ENCODE data around the gene ATF7IP2.
"Not testable (repeated sequence)": the region's sequence is repeated elsewhere in the genome, so short reads cannot be mapped to it uniquely, and the experiment has no call there.

The ATF7IP2 gene, protein sequence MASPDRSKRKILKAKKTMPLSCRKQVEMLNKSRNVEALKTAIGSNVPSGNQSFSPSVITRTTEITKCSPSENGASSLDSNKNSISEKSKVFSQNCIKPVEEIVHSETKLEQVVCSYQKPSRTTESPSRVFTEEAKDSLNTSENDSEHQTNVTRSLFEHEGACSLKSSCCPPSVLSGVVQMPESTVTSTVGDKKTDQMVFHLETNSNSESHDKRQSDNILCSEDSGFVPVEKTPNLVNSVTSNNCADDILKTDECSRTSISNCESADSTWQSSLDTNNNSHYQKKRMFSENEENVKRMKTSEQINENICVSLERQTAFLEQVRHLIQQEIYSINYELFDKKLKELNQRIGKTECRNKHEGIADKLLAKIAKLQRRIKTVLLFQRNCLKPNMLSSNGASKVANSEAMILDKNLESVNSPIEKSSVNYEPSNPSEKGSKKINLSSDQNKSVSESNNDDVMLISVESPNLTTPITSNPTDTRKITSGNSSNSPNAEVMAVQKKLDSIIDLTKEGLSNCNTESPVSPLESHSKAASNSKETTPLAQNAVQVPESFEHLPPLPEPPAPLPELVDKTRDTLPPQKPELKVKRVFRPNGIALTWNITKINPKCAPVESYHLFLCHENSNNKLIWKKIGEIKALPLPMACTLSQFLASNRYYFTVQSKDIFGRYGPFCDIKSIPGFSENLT

GRCh38 chr16:10385725-10386516 is at the start of gene ATF7IP2:
TSS of gene ATF7IP2 (plus strand) at chr16:10386061. CDS start at chr16:10430621, 44,560 bp downstream.
- Histone ChIP-seq H3K4me3 (ENCODE audit: low read depth in 1 of 2, low read length in 2 of 2) (peak within 1 kb of the TSS; percentile 81 to 92), H3K36me3 (ENCODE audit: control insufficient read depth in 1 of 2, insufficient read depth in 2 of 2, low read length in 2 of 2) (peaks cover 0 to 3% of the 10 kb centered on the region in 2 donors), H3K4me1 (ENCODE audit: control insufficient read depth in 1 of 2, insufficient read depth in 2 of 2, low read length in 2 of 2) (peaks cover 3 to 4% of the 10 kb centered on the region in 2 donors), H3K27me3 (ENCODE audit: control insufficient read depth in 1 of 2, insufficient read depth in 2 of 2, low read length in 2 of 2) (peaks cover 0 to 8% of the 10 kb centered on the region in 2 donors), H3K27ac (ENCODE audit: low read depth, low read length) (peak within 1 kb of the TSS; percentile 67), H3K9me3 (ENCODE audit: control insufficient read depth in 1 of 2, low read length in 2 of 2) (no peaks in the 10 kb centered on the region), H3K9ac (ENCODE audit: low read depth in 1 of 2, low read length in 2 of 2) (peak within 1 kb of the TSS; percentile 65 to 76)

DNA sequence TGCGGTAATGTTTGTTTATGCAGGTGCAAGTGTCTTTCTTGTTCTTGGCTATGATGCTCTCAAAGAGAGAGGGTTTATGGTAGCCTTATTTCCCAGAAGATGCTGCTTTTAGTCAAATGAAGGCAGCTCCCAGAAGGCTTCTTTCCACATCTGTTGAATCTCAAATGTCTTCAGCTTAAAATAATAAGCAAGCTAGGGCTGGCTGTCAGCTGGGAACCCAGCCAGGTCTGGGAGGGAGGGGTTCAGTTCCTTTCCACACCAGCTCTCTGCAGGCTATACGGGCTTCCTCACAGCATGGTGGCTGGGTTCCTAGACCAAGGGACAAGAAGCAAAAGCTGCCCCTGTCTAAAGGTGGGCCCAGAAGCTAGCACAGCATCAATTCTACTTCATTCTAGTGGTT is 47.4 kb upstream of the ATF7IP2 start:
- H3K4me1 ChIP-seq (ENCODE audit: control insufficient read depth in 1 of 2, insufficient read depth in 2 of 2, low read length in 2 of 2) = no peaks in the 10 kb centered on the region
- H3K27ac ChIP-seq (ENCODE audit: low read depth, low read length) = no peak overlapping the region
- no peaks in the 10 kb centered on the region for H3K36me3 ChIP-seq (ENCODE audit: control insufficient read depth in 1 of 2, insufficient read depth in 2 of 2, low read length in 2 of 2)
- H3K4me3 ChIP-seq (ENCODE audit: low read depth in 1 of 2, low read length in 2 of 2) = no peak overlapping the region
- H3K9me3 ChIP-seq (ENCODE audit: control insufficient read depth in 1 of 2, low read length in 2 of 2) = peaks cover 18 to 22% of the 10 kb centered on the region in 2 donors
- H3K27me3 ChIP-seq (ENCODE audit: control insufficient read depth in 1 of 2, insufficient read depth in 2 of 2, low read length in 2 of 2) = no peaks in the 10 kb centered on the region
- H3K9ac ChIP-seq (ENCODE audit: low read depth in 1 of 2, low read length in 2 of 2) = no peak overlapping the region

GRCh38 chr16:10339777-10340732 is 45.8 kb upstream of the ATF7IP2 start:
- no peak overlapping the region for H3K9ac ChIP-seq (ENCODE audit: low read depth in 1 of 2, low read length in 2 of 2)
- no peak overlapping the region for H3K27ac ChIP-seq (ENCODE audit: low read depth, low read length)
- no peak overlapping the region for H3K4me3 ChIP-seq (ENCODE audit: low read depth in 1 of 2, low read length in 2 of 2)
- H3K9me3 ChIP-seq (ENCODE audit: control insufficient read depth in 1 of 2, low read length in 2 of 2) = peaks cover 24 to 25% of the 10 kb centered on the region in 2 donors
- no peaks in the 10 kb centered on the region for H3K36me3 ChIP-seq (ENCODE audit: control insufficient read depth in 1 of 2, insufficient read depth in 2 of 2, low read length in 2 of 2)
- H3K4me1 ChIP-seq (ENCODE audit: control insufficient read depth in 1 of 2, insufficient read depth in 2 of 2, low read length in 2 of 2) = no peaks in the 10 kb centered on the region
- H3K27me3 ChIP-seq (ENCODE audit: control insufficient read depth in 1 of 2, insufficient read depth in 2 of 2, low read length in 2 of 2) = no peaks in the 10 kb centered on the region

- Histone ChIP-seq H3K9me3 (ENCODE audit: control insufficient read depth in 1 of 2, low read length in 2 of 2) (peaks cover 24 to 25% of the 10 kb centered on the region in 2 donors), H3K36me3 (ENCODE audit: control insufficient read depth in 1 of 2, insufficient read depth in 2 of 2, low read length in 2 of 2) (no peaks in the 10 kb centered on the region), H3K27ac (ENCODE audit: low read depth, low read length) (no peak overlapping the region), H3K4me3 (ENCODE audit: low read depth in 1 of 2, low read length in 2 of 2) (no peak overlapping the region), H3K4me1 (ENCODE audit: control insufficient read depth in 1 of 2, insufficient read depth in 2 of 2, low read length in 2 of 2) (no peaks in the 10 kb centered on the region), H3K9ac (ENCODE audit: low read depth in 1 of 2, low read length in 2 of 2) (no peak overlapping the region), H3K27me3 (ENCODE audit: control insufficient read depth in 1 of 2, insufficient read depth in 2 of 2, low read length in 2 of 2) (no peaks in the 10 kb centered on the region)
These were observed 42.6 kb upstream of the ATF7IP2 start for GRCh38 chr16:10343124-10343760.

DNA sequence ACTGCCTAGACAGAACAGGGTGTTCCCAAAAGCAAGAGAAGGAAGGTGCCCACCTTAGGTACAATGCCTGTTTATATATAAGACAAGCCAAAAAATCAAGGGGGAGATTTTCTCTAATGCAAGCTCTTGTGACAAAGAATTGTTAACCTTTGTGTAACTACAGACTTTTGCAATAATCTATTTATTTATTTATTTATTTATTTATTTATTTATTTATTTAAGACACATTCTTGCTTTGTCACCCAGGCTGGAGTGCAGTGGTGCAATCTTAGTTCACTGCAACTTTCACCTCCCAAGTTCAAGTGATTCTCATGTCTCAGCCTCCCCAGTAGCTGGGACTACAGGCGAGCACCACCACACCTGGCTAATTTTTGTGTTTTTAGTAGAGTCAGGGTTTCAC is 41.2 kb upstream of the ATF7IP2 start:
- H3K4me1 ChIP-seq (ENCODE audit: control insufficient read depth in 1 of 2, insufficient read depth in 2 of 2, low read length in 2 of 2); H3K4me3 ChIP-seq (ENCODE audit: low read depth in 1 of 2, low read length in 2 of 2); H3K27me3 ChIP-seq (ENCODE audit: control insufficient read depth in 1 of 2, insufficient read depth in 2 of 2, low read length in 2 of 2); H3K27ac ChIP-seq (ENCODE audit: low read depth, low read length); H3K9ac ChIP-seq (ENCODE audit: low read depth in 1 of 2, low read length in 2 of 2); H3K36me3 ChIP-seq (ENCODE audit: control insufficient read depth in 1 of 2, insufficient read depth in 2 of 2, low read length in 2 of 2): not testable (repeated sequence)
- peaks cover 22 to 24% of the 10 kb centered on the region in 2 donors for H3K9me3 ChIP-seq (ENCODE audit: control insufficient read depth in 1 of 2, low read length in 2 of 2)

DNA sequence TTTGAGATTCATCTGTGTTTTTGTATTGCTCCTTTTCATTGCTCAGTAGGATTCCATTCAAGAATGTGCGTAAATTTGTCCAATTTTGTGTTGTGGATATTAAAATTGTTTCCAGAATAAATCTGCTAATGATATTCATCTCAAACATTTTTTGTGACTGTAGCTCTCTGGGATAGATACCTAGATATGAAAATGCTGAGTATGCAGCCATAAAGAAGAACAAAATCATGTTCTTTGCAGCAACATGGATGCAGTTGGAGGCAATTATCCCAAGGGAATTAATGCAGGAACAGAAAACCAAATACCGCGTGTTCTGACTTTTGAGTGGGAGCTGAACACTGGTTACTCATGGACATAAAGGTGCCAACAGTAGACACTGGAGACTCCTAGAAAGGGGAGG is 40.2 kb upstream of the ATF7IP2 start:
- no peak overlapping the region for H3K4me3 ChIP-seq (ENCODE audit: low read depth in 1 of 2, low read length in 2 of 2)
- no peaks in the 10 kb centered on the region for H3K27me3 ChIP-seq (ENCODE audit: control insufficient read depth in 1 of 2, insufficient read depth in 2 of 2, low read length in 2 of 2)
- no peaks in the 10 kb centered on the region for H3K36me3 ChIP-seq (ENCODE audit: control insufficient read depth in 1 of 2, insufficient read depth in 2 of 2, low read length in 2 of 2)
- H3K27ac ChIP-seq (ENCODE audit: low read depth, low read length) = no peak overlapping the region
- H3K4me1 ChIP-seq (ENCODE audit: control insufficient read depth in 1 of 2, insufficient read depth in 2 of 2, low read length in 2 of 2) = no peaks in the 10 kb centered on the region
- H3K9ac ChIP-seq (ENCODE audit: low read depth in 1 of 2, low read length in 2 of 2) = no peak overlapping the region
- H3K9me3 ChIP-seq (ENCODE audit: control insufficient read depth in 1 of 2, low read length in 2 of 2) = peaks cover 15 to 24% of the 10 kb centered on the region in 2 donors

GRCh38 chr16:10349851-10350250 is 36.0 kb upstream of the ATF7IP2 start:
- Histone ChIP-seq H3K27me3 (ENCODE audit: control insufficient read depth in 1 of 2, insufficient read depth in 2 of 2, low read length in 2 of 2) (no peaks in the 10 kb centered on the region), H3K9me3 (ENCODE audit: control insufficient read depth in 1 of 2, low read length in 2 of 2) (no peaks in the 10 kb centered on the region), H3K4me3 (ENCODE audit: low read depth in 1 of 2, low read length in 2 of 2) (no peak overlapping the region), H3K36me3 (ENCODE audit: control insufficient read depth in 1 of 2, insufficient read depth in 2 of 2, low read length in 2 of 2) (no peaks in the 10 kb centered on the region), H3K27ac (ENCODE audit: low read depth, low read length) (no peak overlapping the region), H3K9ac (ENCODE audit: low read depth in 1 of 2, low read length in 2 of 2) (no peak overlapping the region), H3K4me1 (ENCODE audit: control insufficient read depth in 1 of 2, insufficient read depth in 2 of 2, low read length in 2 of 2) (no peaks in the 10 kb centered on the region)

- Histone ChIP-seq H3K27ac (ENCODE audit: low read depth, low read length) (no peak overlapping the region), H3K4me3 (ENCODE audit: low read depth in 1 of 2, low read length in 2 of 2) (no peak overlapping the region), H3K4me1 (ENCODE audit: control insufficient read depth in 1 of 2, insufficient read depth in 2 of 2, low read length in 2 of 2) (no peaks in the 10 kb centered on the region), H3K36me3 (ENCODE audit: control insufficient read depth in 1 of 2, insufficient read depth in 2 of 2, low read length in 2 of 2) (no peaks in the 10 kb centered on the region), H3K9me3 (ENCODE audit: control insufficient read depth in 1 of 2, low read length in 2 of 2) (no peaks in the 10 kb centered on the region), H3K27me3 (ENCODE audit: control insufficient read depth in 1 of 2, insufficient read depth in 2 of 2, low read length in 2 of 2) (no peaks in the 10 kb centered on the region), H3K9ac (ENCODE audit: low read depth in 1 of 2, low read length in 2 of 2) (no peak overlapping the region)
These were observed 33.6 kb upstream of the ATF7IP2 start for GRCh38 chr16:10352262-10352661.

- H3K4me3 ChIP-seq (ENCODE audit: low read depth in 1 of 2, low read length in 2 of 2) = no peak overlapping the region
- H3K9ac ChIP-seq (ENCODE audit: low read depth in 1 of 2, low read length in 2 of 2) = no peak overlapping the region
- H3K4me1 ChIP-seq (ENCODE audit: control insufficient read depth in 1 of 2, insufficient read depth in 2 of 2, low read length in 2 of 2) = no peaks in the 10 kb centered on the region
- no peaks in the 10 kb centered on the region for H3K9me3 ChIP-seq (ENCODE audit: control insufficient read depth in 1 of 2, low read length in 2 of 2)
- H3K27ac ChIP-seq (ENCODE audit: low read depth, low read length) = no peak overlapping the region
- H3K36me3 ChIP-seq (ENCODE audit: control insufficient read depth in 1 of 2, insufficient read depth in 2 of 2, low read length in 2 of 2) = no peaks in the 10 kb centered on the region
- no peaks in the 10 kb centered on the region for H3K27me3 ChIP-seq (ENCODE audit: control insufficient read depth in 1 of 2, insufficient read depth in 2 of 2, low read length in 2 of 2)
These were observed 30.3 kb upstream of the ATF7IP2 start for GRCh38 chr16:10355589-10355988.

Measured in duodenal mucosa (tissue), 2 donors.